Activated effector memory CD4-positive, alpha-beta T cell treated with Interleukin-2 at 50 U/mL for 16 hours (primary cell): ENCODE data around the gene CCDC192.
"Not testable (repeated sequence)": the region's sequence is repeated elsewhere in the genome, so short reads cannot be mapped to it uniquely, and the experiment has no call there.

Source experiments
- DNase-seq: peaks from one replicate; pipeline ENCODE4 v3.0.0-alpha.2; 2020

The CCDC192 gene

GRCh38 chr5:127700237-127700766 is 2.9 kb upstream of the CCDC192 start:
- no peak for DNase-seq

GRCh38 chr5:127702434-127702833 is 757 bp upstream of the CCDC192 start:
- no peak for DNase-seq

DNA sequence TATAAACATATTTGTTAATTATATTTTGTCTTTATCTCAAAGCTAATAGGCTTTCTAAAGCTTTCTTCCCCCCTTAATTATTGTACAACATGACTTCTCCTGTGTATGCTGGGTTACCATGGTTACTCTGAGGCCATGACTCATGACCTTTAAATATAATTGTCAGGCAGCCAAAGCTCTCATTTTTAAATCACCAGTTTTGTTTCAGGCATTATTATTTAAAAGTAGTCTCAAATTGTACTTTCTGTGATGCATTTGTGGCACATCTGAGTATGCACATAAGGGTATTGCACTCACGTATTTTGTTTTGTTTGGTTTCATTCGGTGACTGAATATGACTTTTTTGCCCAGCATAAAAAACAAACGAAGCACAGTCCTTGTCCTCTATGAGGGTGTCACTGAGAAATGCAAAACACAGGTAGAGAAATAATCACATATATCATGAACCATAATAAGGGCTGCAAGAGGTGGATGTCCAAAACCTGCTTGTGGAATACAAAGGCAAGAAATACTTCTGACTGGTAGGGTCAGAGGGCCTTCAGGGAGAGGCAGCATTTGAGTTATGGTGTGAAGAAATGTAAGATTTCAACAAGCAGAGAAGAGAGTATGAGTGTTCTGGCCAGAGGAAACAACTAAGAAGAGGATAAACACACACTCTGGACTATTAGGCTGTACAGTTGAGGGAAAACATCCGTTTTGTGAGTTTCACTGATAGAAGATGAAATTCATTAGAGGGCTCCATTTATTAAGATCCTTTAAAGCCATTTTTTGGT is 2.1 kb downstream of the CCDC192 start:
- DNase-seq, result no peak

DNA sequence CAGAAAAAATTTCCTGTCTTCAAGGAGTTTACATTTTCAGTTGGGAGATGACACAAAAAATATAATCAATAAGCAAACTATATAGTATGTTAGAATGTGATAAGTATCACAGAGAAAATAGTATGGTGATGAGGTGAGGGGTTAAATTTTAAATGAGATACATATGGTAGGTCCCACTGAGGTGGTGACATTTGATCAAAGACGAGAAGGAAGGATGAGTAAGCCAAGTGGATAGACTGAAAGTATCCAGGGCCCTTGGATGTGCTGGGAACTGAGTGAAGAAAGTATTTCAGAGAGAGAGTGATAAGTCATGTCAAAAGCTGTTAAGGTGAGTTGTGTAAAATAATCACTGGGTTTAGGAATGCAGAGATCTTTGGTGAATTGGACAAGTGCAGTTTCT is 3.5 kb downstream of the CCDC192 start:
- no peak for DNase-seq

DNA sequence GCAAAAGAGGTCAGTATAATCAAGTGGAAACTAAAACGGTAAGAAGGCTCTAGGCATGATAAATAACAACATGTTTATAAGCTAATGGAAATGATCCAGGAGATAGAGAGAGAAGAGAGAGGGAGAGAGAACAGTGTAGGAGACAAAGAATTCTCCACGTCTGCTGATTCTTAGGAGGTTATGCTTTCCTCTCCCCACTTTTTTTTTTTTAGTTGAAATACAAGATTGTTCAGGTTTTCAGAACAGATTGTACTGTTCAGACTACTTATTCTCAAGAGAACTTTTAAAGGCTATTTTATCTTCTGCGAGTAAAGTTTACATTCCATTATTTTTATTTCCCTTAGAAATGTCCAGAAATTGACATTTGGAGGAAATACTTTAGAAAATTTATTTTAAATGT is 4.0 kb downstream of the CCDC192 start:
- DNase-seq, result no peak

GRCh38 chr5:127713083-127713482 is 9.9 kb downstream of the CCDC192 start:
- not testable (repeated sequence) for DNase-seq

GRCh38 chr5:127718181-127718580 is 15.0 kb downstream of the CCDC192 start:
- DNase-seq, result no peak

GRCh38 chr5:127723571-127723970 is 20.4 kb downstream of the CCDC192 start:
- no peak for DNase-seq

- no peak for DNase-seq
Observed at GRCh38 chr5:127725673-127726072, 22.5 kb downstream of the CCDC192 start.

DNA sequence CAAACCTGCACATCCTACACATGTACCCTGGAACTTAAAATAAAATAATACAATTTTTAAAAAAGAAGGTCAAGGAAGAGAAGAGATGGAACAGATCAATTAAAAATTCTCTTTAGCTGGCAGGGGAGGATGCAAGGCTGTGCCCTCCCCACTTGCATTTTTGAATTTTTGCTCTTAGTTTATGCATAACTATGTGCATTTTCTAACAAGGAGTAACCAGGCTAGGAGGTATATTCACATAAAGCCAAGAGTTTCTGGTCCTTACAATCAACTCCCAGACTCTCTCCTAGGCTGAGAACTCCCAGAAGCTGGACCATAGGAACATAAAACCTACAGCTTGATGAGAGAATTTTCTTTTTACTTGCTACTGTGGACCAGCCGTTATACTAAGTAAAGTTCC is 29.8 kb downstream of the CCDC192 start:
- no peak for DNase-seq

DNA sequence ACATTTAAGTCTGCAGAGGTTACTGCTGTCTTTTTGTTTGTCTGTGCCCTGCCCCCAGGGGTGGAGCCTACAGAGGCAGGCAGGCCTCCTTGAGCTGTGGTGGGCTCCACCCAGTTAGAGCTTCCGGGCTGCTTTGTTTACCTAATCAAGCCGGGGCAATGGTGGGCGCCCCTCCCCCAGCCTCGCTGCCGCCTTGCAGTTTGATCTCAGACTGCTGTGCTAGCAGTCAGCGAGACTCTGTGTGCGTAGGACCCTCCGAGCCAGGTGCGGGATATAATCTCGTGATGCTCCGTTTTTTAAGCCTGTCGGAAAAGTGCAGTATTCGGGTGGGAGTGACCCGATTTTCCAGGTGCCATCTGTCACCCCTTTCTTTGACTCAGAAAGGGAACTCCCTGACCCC is 36.2 kb downstream of the CCDC192 start:
- DNase-seq, result not testable (repeated sequence)

DNA sequence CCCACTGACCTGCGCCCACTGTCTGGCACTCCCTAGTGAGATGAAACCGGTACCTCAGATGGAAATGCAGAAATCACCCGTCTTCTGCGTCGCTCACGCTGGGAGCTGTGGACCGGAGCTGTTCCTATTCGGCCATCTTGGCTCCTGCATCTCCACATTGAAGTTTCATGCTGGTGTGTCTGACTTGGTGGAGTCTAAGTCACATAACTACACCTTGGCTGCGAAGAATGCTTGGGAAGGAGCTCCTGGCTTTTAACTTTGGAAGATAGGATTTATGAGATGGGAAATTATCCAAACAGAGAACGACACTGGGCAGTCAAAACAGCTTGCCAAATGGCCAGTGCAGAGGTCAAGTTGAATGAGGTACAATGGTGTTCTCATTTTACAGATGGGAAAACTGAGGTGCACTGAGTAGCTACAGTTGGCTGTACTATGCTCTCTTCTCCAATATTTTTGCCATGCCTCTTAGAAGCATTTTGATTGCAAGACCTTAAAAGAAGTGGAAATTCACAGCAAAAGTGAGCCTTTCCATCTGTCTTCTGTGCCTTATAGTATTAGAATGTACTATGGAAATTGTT is 36.7 kb downstream of the CCDC192 start:
- DNase-seq, result no peak

GRCh38 chr5:127741412-127741811 is 38.2 kb downstream of the CCDC192 start:
- no peak for DNase-seq

GRCh38 chr5:127744241-127744640 is 41.0 kb downstream of the CCDC192 start:
- DNase-seq, result no peak

- DNase-seq, result no peak
Observed at GRCh38 chr5:127746756-127747155, 43.6 kb downstream of the CCDC192 start.

DNA sequence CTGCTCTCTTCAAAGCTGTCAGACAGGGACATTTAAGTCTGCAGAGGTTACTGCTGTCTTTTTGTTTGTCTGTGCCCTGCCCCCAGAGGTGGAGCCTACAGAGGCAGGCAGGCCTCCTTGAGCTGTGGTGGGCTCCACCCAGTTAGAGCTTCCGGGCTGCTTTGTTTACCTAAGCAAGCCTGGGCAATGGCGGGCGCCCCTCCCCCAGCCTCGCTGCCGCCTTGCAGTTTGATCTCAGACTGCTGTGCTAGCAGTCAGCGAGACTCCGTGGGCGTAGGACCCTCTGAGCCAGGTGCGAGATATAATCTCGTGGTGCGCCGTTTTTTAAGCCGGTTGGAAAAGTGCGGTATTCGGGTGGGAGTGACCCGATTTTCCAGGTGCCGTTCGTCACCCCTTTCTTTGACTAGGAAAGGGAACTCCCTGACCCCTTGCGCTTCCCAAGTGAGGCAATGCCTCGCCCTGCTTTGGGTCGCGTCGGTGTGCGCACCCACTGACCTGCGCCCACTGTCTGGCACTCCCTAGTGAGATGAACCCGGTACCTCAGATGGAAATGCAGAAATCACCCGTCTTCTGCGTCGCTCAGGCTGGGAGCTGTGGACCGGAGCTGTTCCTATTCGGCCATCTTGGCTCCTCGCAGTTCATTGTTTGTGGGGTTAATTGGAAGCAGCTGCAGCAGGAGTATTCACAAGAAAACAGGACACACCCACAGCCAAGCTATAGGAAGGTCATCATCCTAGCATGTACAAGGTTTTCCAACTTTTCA is 49.5 kb downstream of the CCDC192 start:
- not testable (repeated sequence) for DNase-seq

DNA sequence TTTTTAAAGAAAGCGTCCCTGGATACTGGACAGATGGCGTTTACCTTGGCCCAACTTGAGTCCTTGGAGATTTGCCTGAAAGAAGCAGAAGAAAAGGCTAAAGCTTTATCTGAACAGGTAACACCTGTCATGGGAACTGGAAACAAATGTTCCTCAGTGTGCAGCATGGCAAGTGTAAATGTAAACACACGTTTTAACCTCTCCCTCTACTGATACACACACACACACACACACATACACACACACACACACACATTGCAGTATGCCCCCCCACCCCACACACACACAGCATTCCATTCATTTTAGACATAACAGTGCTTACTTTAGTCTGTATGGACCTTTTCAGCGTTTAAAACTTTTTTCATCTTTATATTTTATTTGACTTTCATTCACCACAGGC is 51.1 kb downstream of the CCDC192 start:
- no peak for DNase-seq

DNA sequence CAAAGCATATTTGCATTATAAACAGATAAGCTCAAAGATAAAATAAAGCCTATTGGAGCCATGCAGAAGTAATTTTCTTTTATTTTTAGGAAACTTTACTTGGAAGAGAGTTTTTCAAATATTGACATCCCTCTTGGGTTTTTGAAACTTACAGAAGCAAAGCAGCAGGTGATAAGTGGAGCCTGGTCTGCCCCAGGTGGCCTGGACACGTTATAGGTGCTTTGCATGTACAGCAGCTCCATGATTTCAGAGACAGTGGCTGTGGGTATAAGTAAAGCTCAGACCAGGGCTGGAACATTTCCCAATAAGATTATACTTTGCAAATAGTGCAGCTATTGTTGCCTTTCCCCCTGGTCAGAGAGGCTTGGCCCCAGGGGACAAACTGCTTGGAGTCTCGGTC is 51.5 kb downstream of the CCDC192 start:
- DNase-seq, result no peak

DNA sequence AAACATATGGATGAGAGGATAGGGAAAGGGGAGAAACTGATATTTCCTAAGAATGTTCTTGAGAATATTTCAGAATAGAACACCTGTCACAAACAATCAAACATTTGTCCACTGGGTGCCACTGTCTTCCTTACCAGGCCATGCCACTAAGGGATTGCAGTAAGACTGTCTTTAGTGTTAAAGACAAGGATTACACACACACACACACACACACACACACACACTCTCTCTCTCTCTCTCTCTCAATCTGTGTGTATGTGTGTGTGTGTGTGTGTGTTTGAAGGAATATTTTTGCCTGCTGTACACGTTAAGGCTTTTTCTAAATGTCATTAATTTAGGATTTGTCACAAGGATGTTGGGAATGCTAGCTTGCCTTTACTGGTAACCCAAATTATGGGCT is 54.4 kb downstream of the CCDC192 start:
- no peak for DNase-seq

DNA sequence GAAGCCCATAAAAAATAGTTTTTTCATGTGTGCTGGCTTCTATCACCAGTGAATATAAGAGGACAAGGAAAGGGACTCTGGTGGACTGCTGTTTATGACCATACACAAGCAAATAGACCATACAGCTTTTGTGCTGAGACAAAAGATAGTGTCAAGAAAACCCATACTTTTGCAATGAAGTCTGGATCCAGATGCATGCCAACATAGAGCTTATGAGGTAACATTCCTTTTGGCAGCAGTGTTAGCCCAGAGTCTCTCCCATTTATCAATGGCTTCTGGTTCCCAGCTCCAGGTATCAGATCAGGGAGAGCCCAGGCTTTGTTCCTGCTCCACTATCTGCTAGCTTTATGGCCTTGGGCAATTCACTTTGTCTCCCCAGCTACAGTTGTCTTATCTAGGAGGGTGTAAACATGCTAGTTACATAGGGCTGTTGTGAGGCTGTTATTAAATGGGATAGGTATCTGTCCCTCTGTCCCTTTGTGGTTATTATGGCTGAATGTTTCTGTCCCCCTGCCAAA is 55.6 kb downstream of the CCDC192 start:
- no peak for DNase-seq

GRCh38 chr5:127761869-127762268 is 58.7 kb downstream of the CCDC192 start:
- DNase-seq, result no peak

DNA sequence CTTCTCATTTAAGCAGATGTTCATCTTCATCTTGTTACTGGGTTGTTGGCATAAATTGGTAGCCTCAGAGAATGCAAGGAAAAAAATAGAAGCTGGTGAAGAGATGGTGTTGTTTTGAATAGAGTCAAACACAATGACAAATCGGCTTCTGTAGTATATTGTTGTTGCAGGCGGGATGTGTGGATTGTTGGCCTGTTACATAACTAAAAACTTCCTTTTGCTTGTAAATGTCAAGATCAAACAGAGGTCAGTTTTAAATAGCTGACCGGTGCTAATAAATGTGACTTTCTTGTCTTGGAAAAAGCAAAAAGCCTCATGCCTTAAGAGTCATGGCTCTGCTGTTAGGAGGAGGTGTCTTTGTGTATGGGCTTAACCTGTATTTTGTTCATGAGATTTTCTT is 59.2 kb downstream of the CCDC192 start:
- DNase-seq, result no peak

DNA sequence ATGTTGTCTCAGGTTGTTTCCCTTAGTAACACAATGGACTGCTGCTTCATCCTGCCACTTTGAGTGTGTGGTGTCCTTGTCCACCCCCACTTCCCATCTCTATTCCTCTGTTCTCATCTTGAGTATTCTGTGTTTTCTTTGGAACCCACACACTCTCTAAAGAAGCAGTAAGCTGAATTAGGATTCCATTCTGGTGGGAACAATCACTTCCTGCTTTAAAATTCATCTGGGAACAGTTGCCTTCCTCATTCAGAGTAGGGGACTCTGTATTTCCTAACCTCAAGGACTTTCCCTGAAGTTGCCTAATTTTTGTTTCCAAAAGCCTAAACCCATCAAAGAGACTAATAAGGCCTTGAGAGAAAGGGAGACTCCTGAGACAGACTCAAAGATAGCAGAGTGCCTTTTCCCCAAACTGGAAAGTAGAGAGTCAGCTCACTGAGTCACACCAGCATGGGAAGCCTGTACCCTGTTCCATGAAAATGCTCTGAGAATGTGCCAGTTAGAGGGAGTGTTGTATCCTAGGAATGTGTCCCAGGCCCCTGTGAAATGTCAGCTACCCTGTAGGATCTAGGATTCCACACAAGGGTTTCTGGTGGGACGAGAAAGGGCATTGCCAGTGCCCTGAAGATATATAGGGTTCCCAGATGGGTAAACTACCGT is 63.6 kb downstream of the CCDC192 start:
- no peak for DNase-seq
